GM18909 (cell line): ENCODE results near the gene WDR72.
"Not testable (repeated sequence)": the region's sequence is repeated elsewhere in the genome, so short reads cannot be mapped to it uniquely, and the experiment has no call there.

ENCODE experiments used
- ATAC-seq: cut with Tn5 transposase; IDR thresholded peaks from one replicate; pipeline ENCODE4 v1.9.1; 2021; ENCODE audit warnings: mild to moderate bottlenecking; ENCODE audit not compliant: unreplicated experiment, poor library complexity

The WDR72 gene

GRCh38 chr15:53759411-53759931, at the start of gene WDR72:
WDR72 (minus strand) TSS chr15:53759663; CDS start chr15:53733149, 26,514 bp downstream.
- no peak for ATAC-seq

GRCh38 chr15:53808058-53808706, 48.7 kb upstream of the WDR72 start:
- ATAC-seq = no peak

- ATAC-seq = no peak
These were observed 48.0 kb upstream of the WDR72 start for GRCh38 chr15:53807501-53807900.

- no peak for ATAC-seq
These were observed 43.2 kb upstream of the WDR72 start for GRCh38 chr15:53802672-53803071.

GRCh38 chr15:53791581-53791980, 32.1 kb upstream of the WDR72 start:
- no peak for ATAC-seq

GRCh38 chr15:53789654-53790375, 30.4 kb upstream of the WDR72 start:
- ATAC-seq = no peak

GRCh38 chr15:53786401-53786800, 26.9 kb upstream of the WDR72 start:
- ATAC-seq = no peak

GRCh38 chr15:53785241-53785640, 25.8 kb upstream of the WDR72 start:
- not testable (repeated sequence) for ATAC-seq

- no peak for ATAC-seq
These were observed 3.5 kb upstream of the WDR72 start for GRCh38 chr15:53762916-53763315.

- ATAC-seq = no peak
These were observed 1.1 kb downstream of the WDR72 start for GRCh38 chr15:53758412-53758811.

- ATAC-seq = no peak
These were observed 1.6 kb downstream of the WDR72 start for GRCh38 chr15:53757906-53758305.

GRCh38 chr15:53753813-53754212, 5.7 kb downstream of the WDR72 start:
- no peak for ATAC-seq

GRCh38 chr15:53752406-53752805, 7.1 kb downstream of the WDR72 start:
- ATAC-seq = no peak

GRCh38 chr15:53747501-53748068, 11.9 kb downstream of the WDR72 start:
- ATAC-seq = no peak

GRCh38 chr15:53746101-53746500, 13.4 kb downstream of the WDR72 start:
- no peak for ATAC-seq

- ATAC-seq = no peak
These were observed 19.8 kb downstream of the WDR72 start for GRCh38 chr15:53739651-53740050.

GRCh38 chr15:53739187-53739586, 20.3 kb downstream of the WDR72 start:
- ATAC-seq = no peak

- no peak for ATAC-seq
These were observed 38.0 kb downstream of the WDR72 start for GRCh38 chr15:53721334-53722087.

- ATAC-seq = no peak
These were observed 42.3 kb downstream of the WDR72 start for GRCh38 chr15:53716909-53717876.

GRCh38 chr15:53713218-53713617, 46.2 kb downstream of the WDR72 start:
- ATAC-seq = no peak
